ENCODE data around the gene TRIM45.

The TRIM45 gene

GRCh38 chr1:117098287-117098890, 23.2 kb downstream of the TRIM45 start:
- DNase-seq = no peak

GRCh38 chr1:117097443-117097842, 24.1 kb downstream of the TRIM45 start:
- no peak for DNase-seq

GRCh38 chr1:117096951-117097408, 24.6 kb downstream of the TRIM45 start:
- no peak for DNase-seq

GRCh38 chr1:117094841-117095604, 26.5 kb downstream of the TRIM45 start:
- DNase-seq = no peak

- peak; percentile 42 for DNase-seq
Observed at GRCh38 chr1:117093870-117094621, 27.5 kb downstream of the TRIM45 start.

- no peak for DNase-seq
Observed at GRCh38 chr1:117093091-117093534, 28.4 kb downstream of the TRIM45 start.

GRCh38 chr1:117092594-117092993, 29.0 kb downstream of the TRIM45 start:
- DNase-seq = no peak

GRCh38 chr1:117089996-117090395, 31.6 kb downstream of the TRIM45 start:
- no peak for DNase-seq

- no peak for DNase-seq
Observed at GRCh38 chr1:117087686-117088085, 33.9 kb downstream of the TRIM45 start.

GRCh38 chr1:117084231-117084630, 37.3 kb downstream of the TRIM45 start:
- DNase-seq = no peak

GRCh38 chr1:117079737-117080136, 41.8 kb downstream of the TRIM45 start:
- DNase-seq = no peak

GRCh38 chr1:117077267-117077666, 44.3 kb downstream of the TRIM45 start:
- no peak for DNase-seq

- no peak for DNase-seq
Observed at GRCh38 chr1:117076648-117077047, 44.9 kb downstream of the TRIM45 start.

- DNase-seq = no peak
Observed at GRCh38 chr1:117070124-117070523, 51.4 kb downstream of the TRIM45 start.

GRCh38 chr1:117069220-117069844, 52.2 kb downstream of the TRIM45 start:
- DNase-seq = no peak

- no peak for DNase-seq
Observed at GRCh38 chr1:117068580-117068979, 53.0 kb downstream of the TRIM45 start.

GRCh38 chr1:117067533-117068370, 53.8 kb downstream of the TRIM45 start:
- DNase-seq = peak; percentile 61

GRCh38 chr1:117066367-117066766, 55.2 kb downstream of the TRIM45 start:
- no peak for DNase-seq

- DNase-seq = peak; percentile 54
Observed at GRCh38 chr1:117061986-117062415, 59.5 kb downstream of the TRIM45 start.
